GM19397 (cell line): ENCODE data around the gene KLHDC9.

ENCODE experiments used
- ATAC-seq: cut with Tn5 transposase; IDR thresholded peaks from one replicate; pipeline ENCODE4 v1.9.1; 2021; ENCODE audit warnings: mild to moderate bottlenecking, moderate library complexity; ENCODE audit not compliant: unreplicated experiment

The KLHDC9 gene

GRCh38 chr1:161074676-161075368 is 23.3 kb upstream of the KLHDC9 start:
- no peak for ATAC-seq

GRCh38 chr1:161076410-161076809 is 21.8 kb upstream of the KLHDC9 start:
- ATAC-seq: no peak

GRCh38 chr1:161077426-161077825 is 20.7 kb upstream of the KLHDC9 start:
- ATAC-seq: no peak

- no peak for ATAC-seq
Observed at GRCh38 chr1:161079436-161080110, 18.6 kb upstream of the KLHDC9 start.

- no peak for ATAC-seq
Observed at GRCh38 chr1:161080441-161081405, 17.4 kb upstream of the KLHDC9 start.

- ATAC-seq: no peak
Observed at GRCh38 chr1:161081519-161081918, 16.6 kb upstream of the KLHDC9 start.

GRCh38 chr1:161082483-161082882 is 15.7 kb upstream of the KLHDC9 start:
- no peak for ATAC-seq

- ATAC-seq: no peak
Observed at GRCh38 chr1:161082996-161083747, 15.0 kb upstream of the KLHDC9 start.

GRCh38 chr1:161083748-161084596 is 14.2 kb upstream of the KLHDC9 start:
- no peak for ATAC-seq

GRCh38 chr1:161084597-161084988 is 13.6 kb upstream of the KLHDC9 start:
- ATAC-seq: no peak

- no peak for ATAC-seq
Observed at GRCh38 chr1:161085165-161085564, 13.0 kb upstream of the KLHDC9 start.

GRCh38 chr1:161086457-161086856 is 11.7 kb upstream of the KLHDC9 start:
- ATAC-seq: no peak

- no peak for ATAC-seq
Observed at GRCh38 chr1:161088587-161089110, 9.5 kb upstream of the KLHDC9 start.

GRCh38 chr1:161089251-161089924 is 8.8 kb upstream of the KLHDC9 start, which contains the start of gene NECTIN4:
NECTIN4 (minus strand) TSS chr1:161089558; CDS start chr1:161089296, 262 bp downstream.
- ATAC-seq: no peak

GRCh38 chr1:161089938-161090337 is 8.2 kb upstream of the KLHDC9 start:
- ATAC-seq: no peak

- no peak for ATAC-seq
Observed at GRCh38 chr1:161090617-161091016, 7.5 kb upstream of the KLHDC9 start.

GRCh38 chr1:161091093-161091492 is 7.1 kb upstream of the KLHDC9 start:
- no peak for ATAC-seq

GRCh38 chr1:161091796-161092507 is 6.2 kb upstream of the KLHDC9 start:
- ATAC-seq: no peak
